HG03097 (cell line): ENCODE data around the gene GPR68.
A peak's percentile ranks its signal among the peaks of the same experiment; 100 is the strongest.

Experiments
- ATAC-seq: cut with Tn5 transposase; IDR thresholded peaks from one replicate; pipeline ENCODE4 v1.9.1; 2021; ENCODE audit not compliant: unreplicated experiment, low FRiP score

The GPR68 gene, protein sequence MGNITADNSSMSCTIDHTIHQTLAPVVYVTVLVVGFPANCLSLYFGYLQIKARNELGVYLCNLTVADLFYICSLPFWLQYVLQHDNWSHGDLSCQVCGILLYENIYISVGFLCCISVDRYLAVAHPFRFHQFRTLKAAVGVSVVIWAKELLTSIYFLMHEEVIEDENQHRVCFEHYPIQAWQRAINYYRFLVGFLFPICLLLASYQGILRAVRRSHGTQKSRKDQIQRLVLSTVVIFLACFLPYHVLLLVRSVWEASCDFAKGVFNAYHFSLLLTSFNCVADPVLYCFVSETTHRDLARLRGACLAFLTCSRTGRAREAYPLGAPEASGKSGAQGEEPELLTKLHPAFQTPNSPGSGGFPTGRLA

GRCh38 chr14:91244501-91244901 lies at the start of gene GPR68:
Gene GPR68 (minus strand): TSS chr14:91244704. CDS start chr14:91235050, 9,654 bp downstream.
- ATAC-seq, result no peak

DNA sequence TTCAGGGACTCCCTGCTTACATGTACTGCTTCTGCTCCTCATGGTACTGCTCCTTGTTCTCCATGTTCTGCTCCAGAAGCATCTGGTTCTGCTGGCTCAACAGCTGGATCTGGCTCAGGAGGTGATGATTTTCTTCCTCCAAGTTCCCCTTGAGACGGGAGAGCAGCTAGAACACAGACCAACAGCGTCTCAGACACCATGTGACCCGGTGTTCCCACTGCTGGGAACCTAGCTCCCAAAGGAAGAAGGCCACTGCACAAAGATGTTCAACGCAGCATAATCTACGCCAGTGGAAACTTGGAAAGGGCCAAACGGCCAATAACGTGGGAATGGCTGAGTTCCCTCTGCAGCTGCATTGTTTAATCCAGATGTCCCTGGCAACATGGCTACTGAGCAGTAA lies 49.6 kb upstream of the GPR68 start:
- ATAC-seq, result no peak

DNA sequence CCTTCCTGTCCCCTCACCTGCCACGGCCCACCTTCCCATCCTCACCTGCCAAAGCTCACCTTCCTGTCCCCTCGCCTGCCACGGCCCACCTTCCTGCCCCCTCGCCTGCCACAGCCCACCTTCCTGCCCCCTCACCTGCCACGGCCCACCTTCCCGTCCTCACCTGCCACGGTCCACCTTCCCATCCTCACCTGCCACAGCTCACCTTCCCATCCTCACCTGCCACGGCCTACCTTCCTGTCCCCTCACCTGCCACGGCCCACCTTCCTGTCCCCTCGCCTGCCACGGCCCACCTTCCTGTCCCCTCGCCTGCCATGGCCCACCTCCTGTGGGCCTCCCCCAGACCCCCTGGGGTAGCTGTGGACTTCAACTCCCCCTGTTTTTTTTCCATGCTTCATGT lies 48.8 kb upstream of the GPR68 start:
- no peak for ATAC-seq

DNA sequence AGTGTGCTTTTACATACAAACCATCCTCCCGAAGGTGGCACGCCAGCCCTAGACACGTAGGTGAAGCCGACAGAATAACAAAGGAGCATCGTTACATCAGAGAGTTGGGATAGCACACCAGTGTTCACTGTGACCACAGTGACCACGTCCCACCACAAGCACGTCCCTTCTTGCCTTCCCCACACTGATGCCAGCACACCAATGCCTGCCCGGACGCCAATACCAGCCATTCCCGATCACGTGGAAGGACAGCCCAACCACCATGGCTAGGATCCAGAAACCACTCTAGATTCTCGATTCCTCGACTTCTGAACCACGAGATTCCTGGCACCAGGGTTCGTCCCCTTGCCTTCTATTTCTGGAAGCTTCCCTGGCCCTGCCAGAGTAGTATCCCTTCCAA lies 48.0 kb upstream of the GPR68 start:
- no peak for ATAC-seq

- no peak for ATAC-seq
These were observed 47.4 kb upstream of the GPR68 start for GRCh38 chr14:91291786-91292405.

DNA sequence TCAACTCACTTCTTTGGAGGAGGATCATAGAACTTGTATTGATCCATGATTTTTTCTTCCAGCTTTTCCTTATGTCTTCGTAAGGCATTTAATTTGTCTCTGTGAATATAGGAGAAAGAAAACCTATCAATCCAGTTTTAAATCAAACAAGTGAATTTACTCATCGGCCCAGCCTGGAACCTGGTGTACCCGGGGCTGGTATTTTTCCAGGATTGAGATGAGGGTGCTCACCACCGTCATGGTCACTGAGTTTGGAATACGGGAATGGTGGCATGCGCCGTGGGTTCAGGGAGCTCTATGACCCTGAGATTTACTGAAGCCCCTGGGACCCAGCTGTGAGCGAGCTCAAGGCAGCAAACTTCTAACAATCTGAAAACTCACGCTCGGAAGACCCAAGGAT lies 46.5 kb upstream of the GPR68 start:
- no peak for ATAC-seq

- ATAC-seq, result no peak
These were observed 45.0 kb upstream of the GPR68 start for GRCh38 chr14:91289464-91289863.

- no peak for ATAC-seq
These were observed 44.4 kb upstream of the GPR68 start for GRCh38 chr14:91288876-91289275.

DNA sequence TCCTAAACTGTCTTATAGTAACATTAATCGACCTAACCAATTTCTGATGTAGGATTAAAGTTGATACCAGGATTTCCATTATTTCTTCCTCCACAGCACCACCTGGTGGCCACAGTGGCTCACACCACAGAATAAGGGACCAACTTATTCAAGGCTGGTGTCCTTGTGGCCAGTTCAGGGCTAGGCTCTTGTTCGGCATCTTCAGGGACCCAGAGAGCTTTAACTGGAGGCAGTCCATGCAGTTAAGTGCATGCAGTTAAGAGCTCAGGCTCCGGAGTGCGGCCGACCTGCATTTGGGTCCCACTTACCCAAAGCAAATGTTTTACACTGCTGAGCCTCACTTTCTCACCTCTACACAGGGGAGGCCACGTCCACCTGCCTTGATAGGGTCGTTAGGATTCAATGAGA lies 42.0 kb upstream of the GPR68 start:
- peak; percentile 60 for ATAC-seq

DNA sequence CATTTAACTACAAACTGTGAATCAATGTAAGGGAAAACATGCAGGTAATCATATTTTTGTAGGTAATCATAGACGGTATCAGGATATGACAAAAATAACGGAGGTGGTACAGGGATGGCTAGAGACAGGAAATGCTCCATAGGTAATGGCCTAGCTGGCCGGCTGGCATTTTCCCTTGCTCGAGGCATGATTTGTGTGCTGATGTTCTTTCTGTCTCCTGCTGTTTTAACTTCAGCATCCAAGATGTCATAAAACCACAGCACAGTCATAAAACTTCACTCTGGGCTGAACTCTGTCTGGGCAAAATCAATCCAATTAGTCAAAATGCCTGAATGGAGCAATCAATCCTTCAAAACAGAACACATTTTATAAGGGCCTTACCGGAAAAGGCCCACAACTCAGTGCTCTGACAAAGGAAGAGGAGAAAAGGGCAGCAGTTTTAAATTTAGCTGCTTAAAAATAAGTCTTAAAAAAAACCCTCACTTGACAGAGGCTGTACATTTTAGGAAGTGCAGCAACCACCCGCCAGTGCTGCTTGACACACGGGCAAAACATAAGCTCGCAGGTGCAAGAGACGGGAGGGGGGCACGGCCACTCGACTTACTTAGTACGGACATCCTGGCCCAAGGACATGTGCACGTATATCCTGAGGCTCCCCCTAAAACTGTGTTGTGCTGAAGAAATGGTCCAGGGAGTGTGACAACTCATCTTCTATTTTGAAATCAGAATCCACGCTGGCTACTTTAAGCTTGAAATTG lies 40.5 kb upstream of the GPR68 start:
- no peak for ATAC-seq

GRCh38 chr14:91284146-91284790 lies 39.8 kb upstream of the GPR68 start:
- no peak for ATAC-seq

DNA sequence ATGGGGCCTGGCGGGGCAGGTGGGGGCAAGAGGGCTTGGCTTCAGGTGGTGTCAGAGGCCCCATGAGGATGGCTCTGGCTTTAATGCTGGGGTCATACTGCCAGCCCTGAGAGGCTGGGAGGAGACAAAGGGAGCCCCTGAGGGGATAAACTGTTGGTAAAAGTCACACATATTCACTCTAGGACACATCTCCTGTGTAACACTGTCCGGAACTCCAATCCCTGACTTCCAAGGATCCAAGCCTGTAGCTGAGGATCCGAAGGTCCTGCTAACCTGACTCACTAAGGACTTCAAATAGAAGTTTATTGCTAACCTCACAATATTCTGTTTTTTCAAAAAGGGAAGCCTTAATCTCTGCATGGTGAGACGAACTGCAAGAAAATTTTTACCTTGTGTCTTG lies 39.2 kb upstream of the GPR68 start:
- ATAC-seq, result no peak

GRCh38 chr14:91282954-91283645 lies 38.6 kb upstream of the GPR68 start:
- ATAC-seq, result no peak

DNA sequence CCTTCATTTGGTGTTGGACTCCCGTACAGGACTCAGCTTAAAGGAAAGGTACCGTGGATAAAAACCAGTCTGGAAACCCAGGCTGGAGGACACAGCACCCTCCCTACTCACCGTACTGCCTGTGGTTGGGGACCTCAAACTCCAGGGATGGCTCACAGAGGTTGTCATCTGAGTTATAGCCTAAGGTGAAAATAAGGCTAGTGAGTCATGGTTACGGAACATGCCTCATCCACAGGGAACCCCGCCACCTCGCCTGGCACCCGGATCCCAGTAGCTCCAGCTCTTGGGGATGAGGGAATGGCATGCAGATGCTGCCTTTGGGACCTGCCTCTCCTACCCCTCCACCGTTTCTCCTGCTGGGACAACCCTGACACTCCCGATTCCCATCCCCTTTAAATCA lies 36.8 kb upstream of the GPR68 start:
- ATAC-seq, result no peak

- no peak for ATAC-seq
These were observed 35.6 kb upstream of the GPR68 start for GRCh38 chr14:91280129-91280528.

DNA sequence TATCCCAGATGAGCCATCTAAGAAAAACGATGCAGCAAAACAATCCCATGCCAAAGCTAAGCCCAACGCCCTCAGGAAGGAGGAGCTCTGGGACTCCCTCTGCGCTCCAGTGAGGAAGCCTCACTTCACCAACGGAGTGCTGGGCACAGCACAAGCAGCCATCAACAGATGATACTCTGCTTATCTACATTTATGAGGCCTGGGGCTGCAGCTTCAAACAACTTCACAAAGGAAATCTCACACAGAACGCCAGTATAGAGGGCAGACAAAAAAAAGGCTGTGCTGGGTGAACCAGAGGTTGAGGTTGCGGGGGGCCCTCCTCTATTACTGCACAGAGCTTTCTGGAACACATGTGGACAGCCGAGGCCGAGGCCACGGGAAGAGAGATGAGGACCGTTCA lies 34.9 kb upstream of the GPR68 start:
- no peak for ATAC-seq

DNA sequence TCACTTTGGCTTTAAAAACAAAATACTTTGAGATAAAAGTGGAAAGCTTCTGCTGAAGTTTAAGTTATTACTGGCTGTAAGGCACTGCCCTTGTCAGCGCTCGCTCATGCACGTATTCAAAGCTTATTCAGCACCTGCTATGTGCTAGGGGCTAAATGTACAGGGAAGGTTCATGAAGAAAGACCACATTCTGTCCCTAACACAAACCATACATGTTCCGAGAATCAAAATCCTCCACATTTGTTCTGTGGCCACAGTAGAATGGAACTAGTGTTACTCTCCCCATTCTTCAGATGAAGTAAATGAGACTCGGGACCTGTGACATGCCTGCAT lies 33.8 kb upstream of the GPR68 start:
- ATAC-seq, result no peak

GRCh38 chr14:91277546-91278382 lies 33.3 kb upstream of the GPR68 start:
- no peak for ATAC-seq

GRCh38 chr14:91274796-91275195 lies 30.3 kb upstream of the GPR68 start:
- ATAC-seq, result no peak

GRCh38 chr14:91273885-91274273 lies 29.4 kb upstream of the GPR68 start:
- no peak for ATAC-seq
